Endodermal cell (in vitro differentiated cells): ENCODE results near the gene TSSC4. TPM values are rescaled to one million over a fixed set of nuclear protein-coding genes. Genes with fewer than 3 reads are reported as not detected.

ENCODE experiments used
- DNase-seq: peaks from one replicate; pipeline ENCODE4 v3.0.0-alpha.2; 2017
- H3K27ac ChIP-seq: 2 replicates; pipeline ENCODE4 v1.5.1; 2013; ENCODE audit warnings: mild to moderate bottlenecking, low read depth, low read length, moderate library complexity
- H3K27me3 ChIP-seq: 2 replicates; pipeline ENCODE4 v1.6.1; 2013; ENCODE audit warnings: mild to moderate bottlenecking, low read length, moderate library complexity; ENCODE audit not compliant: insufficient read depth, control insufficient read depth, poor library complexity, severe bottlenecking
- H3K36me3 ChIP-seq: 2 replicates; pipeline ENCODE4 v1.7.0; 2013; ENCODE audit warnings: mild to moderate bottlenecking, low read length, moderate library complexity; ENCODE audit not compliant: control insufficient read depth, insufficient read depth
- H3K4me1 ChIP-seq: one replicate; pipeline ENCODE4 v1.7.0; 2013; ENCODE audit warnings: low read length; ENCODE audit not compliant: control insufficient read depth, insufficient read depth
- H3K4me3 ChIP-seq: 2 replicates; pipeline ENCODE4 v1.5.1; 2013; ENCODE audit warnings: mild to moderate bottlenecking, low read length, moderate library complexity
- H3K9ac ChIP-seq: 2 replicates; pipeline ENCODE4 v1.6.1; 2013; ENCODE audit warnings: mild to moderate bottlenecking, low read length, moderate library complexity; ENCODE audit not compliant: poor library complexity, severe bottlenecking; ENCODE audit errors: extremely low read depth
- H3K9me3 ChIP-seq: 2 replicates; pipeline ENCODE4 v1.6.1; 2013; ENCODE audit warnings: mild to moderate bottlenecking, low read length, moderate library complexity; ENCODE audit not compliant: control insufficient read depth
- H3K27ac Mint-ChIP-seq: 2 replicates; pipeline ENCODE4 v1.8.0; 2020; ENCODE audit warnings: mixed read lengths
- H3K27me3 Mint-ChIP-seq: 2 replicates; pipeline ENCODE4 v1.8.0; 2021; ENCODE audit warnings: mild to moderate bottlenecking, mixed read lengths; ENCODE audit not compliant: insufficient read depth
- H3K36me3 Mint-ChIP-seq: 2 replicates; pipeline ENCODE4 v1.8.0; 2020; ENCODE audit warnings: low read depth, mixed read lengths
- H3K4me1 Mint-ChIP-seq: 2 replicates; pipeline ENCODE4 v1.8.0; 2020; ENCODE audit warnings: mixed read lengths
- H3K4me3 Mint-ChIP-seq: 2 replicates; pipeline ENCODE4 v1.8.0; 2020; ENCODE audit warnings: mild to moderate bottlenecking, moderate library complexity, mixed read lengths
- H3K9me3 Mint-ChIP-seq: 2 replicates; pipeline ENCODE4 v1.8.0; 2020; ENCODE audit warnings: mild to moderate bottlenecking, mixed read lengths
- CTCF ChIP-seq: fragments of 200-600 bp; sonication (generic); conservative IDR thresholded peaks from 2 replicates; pipeline ENCODE4 v1.5.0; 2021; ENCODE audit warnings: antibody characterized with exemption, mild to moderate bottlenecking
- WGBS, 2 experiments: methylation state at CpG; one replicate each; pipeline versions ENCODE4 v1.1.5 to v1.1.7; 2013; ENCODE audit warnings: missing lambda C conversion rate in 2 of 2, mixed read lengths in 1 of 2; ENCODE audit not compliant: insufficient coverage in 1 of 2, insufficient read length in 1 of 2; 5-methylcytosine and 5-hydroxymethylcytosine counted together
- total RNA-seq, 2 donors: library from RNA; stranded (reverse); fragmentation: NEBNext Ultra II Directional in 1 of 2; extraction: Animal tissue kit (Norgen Biotek cat#: 25700) in 1 of 2; gene quantifications; 2 replicates in 1 of 2; 3 replicates in 1 of 2; pipeline ENCODE4 v1.2.1, GENCODE V29; 2021

Gene TSSC4
- total RNA-seq, 2 donors from 2014 or later = 47.2 to 51.1 TPM

- Histone ChIP-seq H3K4me3 (no peak overlapping the region), H3K9me3 (no peaks in the 10 kb centered on the region), H3K27me3 (no peaks in the 10 kb centered on the region), H3K4me1 (no peaks in the 10 kb centered on the region), H3K36me3 (no peaks in the 10 kb centered on the region), H3K27ac (no peak overlapping the region), H3K9ac (no peak overlapping the region)
- no peaks in the 10 kb centered on the region for H3K4me1 Mint-ChIP-seq
- no peak overlapping the region for H3K27ac Mint-ChIP-seq
- H3K4me3 Mint-ChIP-seq = no peak overlapping the region
- H3K9me3 Mint-ChIP-seq = no peaks in the 10 kb centered on the region
- TF ChIP-seq CTCF = no peak
- no peaks in the 10 kb centered on the region for H3K36me3 Mint-ChIP-seq
- H3K27me3 Mint-ChIP-seq = peaks cover 1% of the 10 kb centered on the region
- no peak for DNase-seq
- 86 to 92% methylated on average over 5 to 7 of the region's 7 CpGs for WGBS, 2 experiments
Observed at GRCh38 chr11:2368178-2368850, 32.2 kb upstream of the TSSC4 start.

GRCh38 chr11:2368851-2369180, 31.7 kb upstream of the TSSC4 start:
- DNase-seq = no peak
- 85% methylated on average over 10 of the region's 10 CpGs; no CpG with 5 or more reads in 1 of the 2 experiments for WGBS, 2 experiments
- peaks cover 1% of the 10 kb centered on the region for H3K27me3 Mint-ChIP-seq
- no peaks in the 10 kb centered on the region for H3K9me3 Mint-ChIP-seq
- no peak overlapping the region for H3K4me3 Mint-ChIP-seq
- Histone ChIP-seq H3K9ac (no peak overlapping the region), H3K4me1 (no peaks in the 10 kb centered on the region), H3K4me3 (no peak overlapping the region), H3K27me3 (no peaks in the 10 kb centered on the region), H3K9me3 (no peaks in the 10 kb centered on the region), H3K27ac (no peak overlapping the region), H3K36me3 (no peaks in the 10 kb centered on the region)
- no peak overlapping the region for H3K27ac Mint-ChIP-seq
- TF ChIP-seq CTCF = no peak
- H3K36me3 Mint-ChIP-seq = no peaks in the 10 kb centered on the region
- H3K4me1 Mint-ChIP-seq = no peaks in the 10 kb centered on the region

- Histone ChIP-seq H3K4me1 (no peaks in the 10 kb centered on the region), H3K4me3 (no peak overlapping the region), H3K36me3 (no peaks in the 10 kb centered on the region), H3K27ac (no peak overlapping the region), H3K27me3 (no peaks in the 10 kb centered on the region), H3K9ac (no peak overlapping the region), H3K9me3 (no peaks in the 10 kb centered on the region)
- no peak overlapping the region for H3K27ac Mint-ChIP-seq
- DNase-seq = no peak
- H3K9me3 Mint-ChIP-seq = no peaks in the 10 kb centered on the region
- WGBS, 2 experiments = 86% methylated on average over 10 to 12 of the region's 12 CpGs
- no peak overlapping the region for H3K4me3 Mint-ChIP-seq
- no peak for TF ChIP-seq CTCF
- no peaks in the 10 kb centered on the region for H3K4me1 Mint-ChIP-seq
- H3K27me3 Mint-ChIP-seq = peaks cover 1% of the 10 kb centered on the region
- no peaks in the 10 kb centered on the region for H3K36me3 Mint-ChIP-seq
Observed at GRCh38 chr11:2369320-2369719, 31.2 kb upstream of the TSSC4 start.
